ENCODE data around the gene PIGU. TPM values are rescaled to one million over a fixed set of nuclear protein-coding genes. Genes with fewer than 3 reads are reported as not detected.
"Not testable (repeated sequence)": the region's sequence is repeated elsewhere in the genome, so short reads cannot be mapped to it uniquely, and the experiment has no call there.

Gene PIGU
- total RNA-seq, 2 experiments from 2014 or later: 19.1 to 21.2 TPM

DNA sequence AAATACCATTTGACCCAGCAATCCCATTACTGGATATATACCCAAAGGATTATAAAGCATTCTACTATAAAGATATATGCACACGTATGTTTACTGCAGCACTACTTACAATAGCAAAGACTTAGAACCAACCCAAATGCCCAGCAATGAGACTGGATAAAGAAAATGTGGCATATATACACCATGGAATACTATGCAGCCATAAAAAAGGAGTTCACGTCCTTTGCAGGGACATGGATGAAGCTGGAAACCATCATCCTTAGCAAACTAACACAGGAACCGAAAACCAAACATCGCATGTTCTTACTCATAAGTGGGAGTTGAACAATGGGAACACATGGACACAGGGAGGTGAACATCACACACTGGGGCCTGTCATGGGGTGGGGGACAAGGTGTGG is 64.9 kb downstream of the PIGU start:
- CTCF ChIA-PET; H3K27me3 Mint-ChIP-seq (ENCODE audit: low read depth): not testable (repeated sequence)

DNA sequence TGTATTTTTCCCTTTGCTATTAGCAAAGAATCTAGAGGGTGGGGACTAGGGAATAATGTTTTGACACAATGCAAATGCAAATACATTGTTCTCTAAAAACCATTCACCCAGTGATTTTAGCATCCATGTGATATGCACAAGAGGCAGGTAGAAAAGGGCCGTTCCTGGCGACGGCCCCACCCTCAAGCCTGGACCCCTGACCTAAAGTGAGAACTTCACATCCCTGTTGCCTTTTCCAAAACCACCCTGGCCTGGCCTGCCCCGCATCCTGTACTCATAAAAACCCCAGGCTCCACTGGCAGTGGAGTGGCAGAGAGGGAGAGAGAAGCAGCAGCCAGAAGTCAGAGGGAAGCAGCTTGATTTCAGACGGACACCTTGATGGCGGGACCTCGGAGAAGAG is 69.8 kb downstream of the PIGU start:
- Mint-ChIP-seq H3K36me3 (ENCODE audit: low read depth) (peaks cover 4% of the 10 kb centered on the region), H3K27ac (no peak overlapping the region), H3K9me3 (ENCODE audit: insufficient read depth) (no peaks in the 10 kb centered on the region), H3K4me3 (no peak overlapping the region), H3K27me3 (ENCODE audit: low read depth) (no peaks in the 10 kb centered on the region), H3K4me1 (ENCODE audit: low read depth) (no peaks in the 10 kb centered on the region)
- ChIA-PET CTCF (no interaction called here), POLR2A (no interaction called here)
- ATAC-seq (no peak), DNase-seq (no peak)

More for the DNA sequence above, 64.9 kb downstream of the PIGU start:
- H3K9me3 Mint-ChIP-seq (ENCODE audit: insufficient read depth); H3K4me1 Mint-ChIP-seq (ENCODE audit: low read depth); H3K4me3 Mint-ChIP-seq; DNase-seq; H3K27ac Mint-ChIP-seq; POLR2A ChIA-PET; ATAC-seq: not testable (repeated sequence)
- peaks cover 12% of the 10 kb centered on the region for H3K36me3 Mint-ChIP-seq (ENCODE audit: low read depth)

DNA sequence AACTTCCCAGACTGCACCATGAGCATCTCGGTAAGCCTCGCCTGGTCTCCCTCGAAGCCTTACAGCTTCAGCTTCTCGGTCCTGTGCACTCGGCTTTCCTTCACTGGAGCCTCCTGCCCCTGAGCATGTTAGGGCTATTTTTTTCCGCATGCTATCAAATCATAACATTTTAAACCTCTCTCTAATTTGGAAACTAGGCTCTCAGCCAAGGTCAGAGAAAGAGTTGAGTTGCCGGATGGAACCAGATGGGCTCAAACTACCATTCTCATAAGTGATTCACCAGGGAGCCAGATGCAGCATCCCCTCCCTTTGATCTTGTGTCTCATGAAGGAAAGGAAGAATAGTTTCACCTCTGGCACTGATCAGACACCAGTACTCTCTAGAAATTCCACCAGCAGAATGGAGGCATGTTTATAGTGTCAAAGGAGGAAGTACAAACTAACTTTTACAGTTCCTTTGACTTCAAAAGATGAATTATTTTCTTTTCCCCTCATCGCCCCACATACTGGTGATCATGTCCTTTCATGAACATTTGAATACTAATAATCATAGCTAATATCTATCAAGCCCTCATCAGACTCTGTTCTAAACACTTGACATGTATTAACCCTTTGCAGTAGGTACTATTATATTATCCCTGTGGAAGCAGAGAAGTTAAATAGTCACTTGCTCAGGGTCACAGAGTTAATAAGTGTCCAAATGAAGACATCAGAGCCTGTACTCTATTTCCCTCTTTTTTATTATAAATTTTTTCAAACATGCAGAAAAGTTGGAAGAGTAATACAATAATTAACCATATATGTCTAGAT is 71.7 kb downstream of the PIGU start:
- Mint-ChIP-seq H3K36me3 (ENCODE audit: low read depth) (peaks cover 4% of the 10 kb centered on the region), H3K4me1 (ENCODE audit: low read depth) (peaks cover 10% of the 10 kb centered on the region), H3K9me3 (ENCODE audit: insufficient read depth) (no peaks in the 10 kb centered on the region), H3K27me3 (ENCODE audit: low read depth) (no peaks in the 10 kb centered on the region), H3K27ac (no peak overlapping the region), H3K4me3 (no peak overlapping the region)
- CTCF ChIA-PET: interaction anchor here (1.5 kb wide), 1 partner anchor 292 kb away, joined by 3 read pairs; no protein-coding TSS in a partner anchor
- DNase-seq (no peak), ATAC-seq (no peak)
- POLR2A ChIA-PET: no interaction called here

DNA sequence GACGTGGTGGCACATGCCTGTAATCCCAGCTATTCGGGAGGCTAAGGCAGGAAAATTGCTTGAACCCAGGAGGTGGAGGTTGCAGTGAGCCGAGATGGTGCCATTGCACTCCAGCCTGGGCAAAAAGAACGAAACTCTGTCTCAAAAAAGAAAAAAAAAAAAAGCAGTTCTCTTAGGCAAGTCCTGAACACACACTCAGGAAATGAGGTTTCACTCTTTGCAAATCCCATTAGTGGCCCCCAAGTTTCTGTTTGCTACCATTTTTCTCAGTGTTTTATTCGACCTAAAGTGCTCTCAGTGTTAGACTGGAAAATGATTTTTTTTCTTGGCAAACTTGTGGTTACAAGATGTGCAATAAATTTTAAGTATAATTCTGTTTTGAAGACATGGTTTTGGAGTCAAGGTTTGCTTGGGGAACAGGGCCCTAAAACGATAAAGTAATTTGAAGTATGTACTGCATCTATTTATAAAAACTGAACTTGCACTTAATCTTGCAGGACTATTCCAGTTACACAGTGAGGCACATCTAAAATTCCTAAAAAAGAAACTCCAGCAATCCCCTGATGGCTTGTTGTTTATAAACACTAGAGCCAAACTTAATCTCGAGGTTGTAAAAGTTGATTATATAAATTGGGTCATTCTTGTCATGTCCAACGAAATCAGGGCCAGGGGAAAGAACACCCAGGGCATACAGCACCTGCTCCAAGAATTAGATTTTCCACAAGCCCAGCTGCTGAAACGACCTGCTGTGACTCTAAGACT is 75.8 kb downstream of the PIGU start:
- no peaks in the 10 kb centered on the region for H3K9me3 Mint-ChIP-seq (ENCODE audit: insufficient read depth)
- DNase-seq (no peak), ATAC-seq (no peak)
- POLR2A ChIA-PET: no interaction called here
- peaks cover 10% of the 10 kb centered on the region for H3K4me1 Mint-ChIP-seq (ENCODE audit: low read depth)
- no peak overlapping the region for H3K27ac Mint-ChIP-seq
- H3K36me3 Mint-ChIP-seq (ENCODE audit: low read depth): peaks cover 4% of the 10 kb centered on the region
- CTCF ChIA-PET: no interaction called here
- no peaks in the 10 kb centered on the region for H3K27me3 Mint-ChIP-seq (ENCODE audit: low read depth)
- H3K4me3 Mint-ChIP-seq: no peak overlapping the region

DNA sequence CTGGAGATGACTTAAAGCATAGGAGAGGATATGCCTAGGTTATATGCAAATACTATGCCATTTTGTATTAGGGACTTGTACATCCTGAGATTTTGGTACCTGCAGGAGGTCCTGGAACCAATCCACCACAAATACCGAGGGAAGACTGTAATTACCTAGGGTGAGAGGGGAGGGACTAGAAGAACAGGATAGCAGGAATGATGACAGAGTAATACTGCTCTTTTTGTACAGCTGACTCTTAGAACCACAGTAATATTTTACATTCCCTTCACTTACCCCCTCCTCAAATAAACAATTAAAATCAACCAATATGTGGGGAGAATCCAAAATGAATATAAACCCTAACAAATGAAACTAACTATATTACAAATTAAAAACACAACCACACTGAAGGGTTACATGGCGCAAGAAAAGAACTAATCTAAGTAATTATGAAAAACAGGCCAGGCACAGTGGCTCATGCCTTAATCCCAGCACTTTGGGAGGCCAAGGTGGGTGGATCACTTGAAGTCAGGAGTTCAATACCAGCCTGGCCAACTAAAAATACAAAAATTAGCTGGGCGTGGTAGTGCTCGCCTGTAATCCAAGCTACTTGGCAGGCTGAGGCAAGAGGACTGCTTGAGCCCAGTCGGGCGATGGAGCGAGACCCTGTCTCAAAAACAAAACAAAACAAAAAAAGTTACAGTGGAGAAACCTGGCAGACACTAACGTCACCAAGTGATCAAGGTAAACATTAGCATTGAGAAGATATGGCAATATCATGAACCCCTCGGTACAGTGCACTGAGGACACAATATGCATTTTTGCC is 81.3 kb downstream of the PIGU start:
- Mint-ChIP-seq H3K4me1 (ENCODE audit: low read depth) (peaks cover 4% of the 10 kb centered on the region), H3K27me3 (ENCODE audit: low read depth) (no peaks in the 10 kb centered on the region), H3K36me3 (ENCODE audit: low read depth) (no peaks in the 10 kb centered on the region), H3K9me3 (ENCODE audit: insufficient read depth) (no peaks in the 10 kb centered on the region), H3K27ac (no peak overlapping the region), H3K4me3 (no peak overlapping the region)
- ATAC-seq (no peak), DNase-seq (no peak)
- POLR2A ChIA-PET: no interaction called here
- CTCF ChIA-PET: no interaction called here

DNA sequence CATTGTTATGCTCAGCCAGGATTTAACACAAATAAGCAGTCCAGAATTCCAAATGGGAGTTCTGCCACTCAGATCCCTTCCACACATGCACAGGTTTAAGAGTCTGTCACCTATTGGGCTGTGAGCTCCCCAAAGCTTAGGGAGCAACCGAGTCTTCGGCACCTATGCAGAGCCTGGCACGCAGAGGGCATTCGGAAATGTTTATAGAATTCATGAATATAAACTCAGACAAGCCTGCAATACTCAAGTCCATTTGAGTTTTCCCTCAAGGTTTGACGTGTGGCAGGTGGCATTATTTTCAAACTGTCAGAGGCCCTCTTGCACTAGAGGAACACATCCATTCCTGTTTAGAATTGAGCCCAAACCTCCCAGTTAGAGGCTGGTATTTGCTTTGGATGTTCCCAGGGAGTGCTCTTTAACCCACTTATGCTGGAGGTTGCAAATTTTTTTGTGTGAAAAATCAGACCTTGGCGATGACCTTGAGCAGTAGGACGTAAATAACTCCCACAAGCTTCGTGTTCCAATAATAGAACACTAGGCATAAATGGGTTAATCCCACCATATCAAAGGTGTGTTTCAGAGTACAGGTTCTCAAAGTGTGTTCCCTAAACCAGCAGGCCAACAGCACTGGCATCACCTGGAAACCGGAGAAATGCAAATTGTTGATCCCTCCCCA is 90.3 kb downstream of the PIGU start:
- DNase-seq (no peak), ATAC-seq (no peak)
- CTCF ChIA-PET: no interaction called here
- H3K36me3 Mint-ChIP-seq (ENCODE audit: low read depth): peaks cover 2% of the 10 kb centered on the region
- H3K4me1 Mint-ChIP-seq (ENCODE audit: low read depth): peaks cover 4% of the 10 kb centered on the region
- no peaks in the 10 kb centered on the region for H3K27me3 Mint-ChIP-seq (ENCODE audit: low read depth)
- no peak overlapping the region for H3K4me3 Mint-ChIP-seq
- no peaks in the 10 kb centered on the region for H3K9me3 Mint-ChIP-seq (ENCODE audit: insufficient read depth)
- POLR2A ChIA-PET: no interaction called here
- no peak overlapping the region for H3K27ac Mint-ChIP-seq

DNA sequence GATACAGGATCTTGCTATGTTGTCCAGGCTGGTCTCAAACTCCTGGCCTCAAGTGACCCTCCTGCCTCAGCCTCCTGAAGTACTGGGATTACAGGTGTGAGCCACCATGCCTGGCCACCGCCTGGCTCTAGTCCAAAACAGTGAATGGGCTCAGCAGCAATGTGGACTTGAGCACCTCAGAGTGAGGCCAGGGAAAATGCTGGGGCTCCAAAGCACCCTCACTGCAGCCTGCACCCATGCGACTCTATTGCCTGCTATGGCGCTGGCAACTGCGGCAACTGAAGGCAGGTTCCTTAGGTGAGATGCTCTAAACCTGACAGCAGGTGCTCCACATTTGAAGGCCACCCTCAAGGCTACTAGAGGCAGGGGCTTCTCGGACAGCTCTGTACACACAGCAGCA is 91.9 kb downstream of the PIGU start:
- Mint-ChIP-seq H3K27ac (no peak overlapping the region), H3K36me3 (ENCODE audit: low read depth) (peaks cover 12% of the 10 kb centered on the region), H3K27me3 (ENCODE audit: low read depth) (no peaks in the 10 kb centered on the region), H3K4me1 (ENCODE audit: low read depth) (peaks cover 15% of the 10 kb centered on the region), H3K4me3 (no peak overlapping the region), H3K9me3 (ENCODE audit: insufficient read depth) (no peaks in the 10 kb centered on the region)
- POLR2A ChIA-PET: no interaction called here
- CTCF ChIA-PET: interaction anchor here (1.2 kb wide), 1 partner anchor 273 kb away, joined by 3 read pairs; no protein-coding TSS in a partner anchor
- ATAC-seq (no peak), DNase-seq (no peak)

DNA sequence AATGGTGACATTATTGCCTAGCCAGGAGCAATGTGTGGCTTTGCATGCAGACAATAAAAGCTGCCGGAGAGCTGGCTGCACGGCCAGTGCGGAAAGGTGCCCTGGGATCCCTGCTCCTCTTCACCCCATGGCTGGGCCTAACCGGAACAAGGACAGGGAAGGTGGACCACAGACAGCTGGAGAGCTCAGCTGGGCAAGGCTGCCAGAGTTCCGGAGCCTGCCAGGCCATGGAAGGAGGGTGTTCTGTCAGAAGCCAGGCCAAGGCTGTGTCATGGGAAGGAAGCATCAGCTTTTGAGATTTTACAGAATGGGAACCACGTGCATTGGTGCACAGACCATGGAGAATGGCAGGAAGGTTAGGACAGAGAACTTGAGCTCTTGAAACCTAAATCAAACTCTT is 93.3 kb downstream of the PIGU start:
- ATAC-seq: no peak
- ChIA-PET POLR2A (interaction anchor here (1.2 kb wide), 1 partner anchor 509 kb away, joined by 3 read pairs; the partner anchor contains the start of gene TRPC4AP), CTCF (interaction anchor here (1.1 to 2.5 kb wide), 4 partner anchors 13 to 46 kb away, joined by 4 to 6 read pairs (median 5); partner anchors contain the start of gene MAP1LC3A)
- DNase-seq: no peak
- Mint-ChIP-seq H3K27ac (no peak overlapping the region), H3K27me3 (ENCODE audit: low read depth) (no peaks in the 10 kb centered on the region), H3K4me1 (ENCODE audit: low read depth) (peaks cover 22% of the 10 kb centered on the region), H3K9me3 (ENCODE audit: insufficient read depth) (no peaks in the 10 kb centered on the region), H3K4me3 (no peak overlapping the region), H3K36me3 (ENCODE audit: low read depth) (peaks cover 12% of the 10 kb centered on the region)

DNA sequence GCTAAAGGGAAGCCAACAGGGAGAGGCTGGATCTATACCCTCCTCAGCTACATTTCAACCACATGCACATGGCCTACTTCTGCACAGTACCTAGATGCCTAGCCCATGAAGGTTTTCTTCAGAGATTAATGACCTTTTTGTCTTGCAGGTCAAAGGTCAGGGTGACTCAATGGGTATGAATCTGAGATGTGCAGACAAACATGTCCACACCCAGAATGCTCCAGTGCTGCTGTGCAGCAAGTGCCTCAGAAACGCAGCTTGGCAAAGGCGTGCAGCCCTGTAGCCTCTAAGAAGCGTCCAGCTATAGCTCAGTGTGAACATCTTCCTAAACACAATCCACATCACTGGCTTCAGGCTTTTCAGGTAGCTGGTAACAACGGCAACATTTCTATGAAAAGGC is 94.0 kb downstream of the PIGU start:
- H3K27me3 Mint-ChIP-seq (ENCODE audit: low read depth): no peaks in the 10 kb centered on the region
- ATAC-seq (no peak), DNase-seq (no peak)
- H3K4me3 Mint-ChIP-seq: no peak overlapping the region
- no peak overlapping the region for H3K27ac Mint-ChIP-seq
- H3K4me1 Mint-ChIP-seq (ENCODE audit: low read depth): peaks cover 22% of the 10 kb centered on the region
- no peaks in the 10 kb centered on the region for H3K9me3 Mint-ChIP-seq (ENCODE audit: insufficient read depth)
- H3K36me3 Mint-ChIP-seq (ENCODE audit: low read depth): peaks cover 12% of the 10 kb centered on the region
- ChIA-PET POLR2A (no interaction called here), CTCF (interaction anchor here (1.3 to 2.5 kb wide), 3 partner anchors 12 to 24 kb away, joined by 5 to 6 read pairs (median 5); partner anchors contain the start of gene MAP1LC3A)

DNA sequence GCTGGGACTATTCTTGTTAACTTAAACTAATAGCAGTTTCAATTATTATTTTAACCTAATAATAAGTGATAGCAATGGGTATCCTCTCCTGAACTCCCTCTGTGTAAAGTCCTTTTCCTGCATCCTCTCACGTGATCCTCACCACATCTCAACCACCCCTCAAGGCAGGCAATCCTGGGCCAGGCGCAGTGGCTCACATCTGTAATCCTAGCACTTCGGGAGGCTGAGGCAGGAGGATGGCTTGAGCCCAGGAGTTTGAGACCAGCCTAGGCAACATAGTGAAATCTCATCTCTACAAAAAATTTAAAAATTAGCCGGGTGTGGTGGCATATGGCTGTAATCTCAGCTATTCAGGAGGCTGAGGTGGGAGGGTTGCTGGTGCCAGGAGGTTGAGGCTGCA is 94.7 kb downstream of the PIGU start:
- POLR2A ChIA-PET: no interaction called here
- peaks cover 12% of the 10 kb centered on the region for H3K36me3 Mint-ChIP-seq (ENCODE audit: low read depth)
- H3K4me1 Mint-ChIP-seq (ENCODE audit: low read depth): peaks cover 22% of the 10 kb centered on the region
- DNase-seq (no peak), ATAC-seq (no peak)
- CTCF ChIA-PET: interaction anchor here (2.5 kb wide), 1 partner anchor 19 kb away, joined by 6 read pairs; no protein-coding TSS in a partner anchor
- no peaks in the 10 kb centered on the region for H3K9me3 Mint-ChIP-seq (ENCODE audit: insufficient read depth)
- peak overlapping the region; percentile 62 for H3K27ac Mint-ChIP-seq
- no peaks in the 10 kb centered on the region for H3K27me3 Mint-ChIP-seq (ENCODE audit: low read depth)
- H3K4me3 Mint-ChIP-seq: no peak overlapping the region
